GM20000 (cell line): Measurements from ENCODE around the gene INSR.
"Not testable (repeated sequence)": the region's sequence is repeated elsewhere in the genome, so short reads cannot be mapped to it uniquely, and the experiment has no call there.

Source experiments
- DNase-seq: peaks from one replicate; pipeline ENCODE4 v3.0.0; 2012; ENCODE audit warnings: low spot score
- CTCF ChIP-seq: IDR thresholded peaks from 2 replicates; pipeline ENCODE4 v1.5.1; 2012; ENCODE audit warnings: mild to moderate bottlenecking, control low read depth; ENCODE audit errors: extremely low read depth, missing control alignments

INSR gene

GRCh38 chr19:7242601-7243258 lies 51.5 kb downstream of the INSR start:
- DNase-seq: peak; percentile 56
- no peak for TF ChIP-seq CTCF

- TF ChIP-seq CTCF: no peak
These were observed 56.2 kb downstream of the INSR start for GRCh38 chr19:7238051-7238450.

GRCh38 chr19:7236153-7236552 lies 58.1 kb downstream of the INSR start:
- no peak for TF ChIP-seq CTCF
- DNase-seq: no peak

More at GRCh38 chr19:7238051-7238450, 56.2 kb downstream of the INSR start:
- DNase-seq: no peak

- TF ChIP-seq CTCF: no peak
- DNase-seq: no peak
These were observed 63.4 kb downstream of the INSR start for GRCh38 chr19:7230826-7231225.

- no peak for TF ChIP-seq CTCF
- no peak for DNase-seq
These were observed 64.5 kb downstream of the INSR start for GRCh38 chr19:7229735-7230134.

- no peak for DNase-seq
- no peak for TF ChIP-seq CTCF
These were observed 65.2 kb downstream of the INSR start for GRCh38 chr19:7228935-7229541.

- no peak for DNase-seq
- no peak for TF ChIP-seq CTCF
These were observed 66.5 kb downstream of the INSR start for GRCh38 chr19:7227735-7228134.

- not testable (repeated sequence) for DNase-seq
These were observed 67.1 kb downstream of the INSR start for GRCh38 chr19:7227149-7227548.
